Suppressor macrophage (primary cell): ENCODE results near the gene ALK.

Experiments
- DNase-seq, 4 experiments: peaks; one replicate each; pipeline ENCODE4 v3.0.0-alpha.2; 2020 to 2022

ALK gene

DNA sequence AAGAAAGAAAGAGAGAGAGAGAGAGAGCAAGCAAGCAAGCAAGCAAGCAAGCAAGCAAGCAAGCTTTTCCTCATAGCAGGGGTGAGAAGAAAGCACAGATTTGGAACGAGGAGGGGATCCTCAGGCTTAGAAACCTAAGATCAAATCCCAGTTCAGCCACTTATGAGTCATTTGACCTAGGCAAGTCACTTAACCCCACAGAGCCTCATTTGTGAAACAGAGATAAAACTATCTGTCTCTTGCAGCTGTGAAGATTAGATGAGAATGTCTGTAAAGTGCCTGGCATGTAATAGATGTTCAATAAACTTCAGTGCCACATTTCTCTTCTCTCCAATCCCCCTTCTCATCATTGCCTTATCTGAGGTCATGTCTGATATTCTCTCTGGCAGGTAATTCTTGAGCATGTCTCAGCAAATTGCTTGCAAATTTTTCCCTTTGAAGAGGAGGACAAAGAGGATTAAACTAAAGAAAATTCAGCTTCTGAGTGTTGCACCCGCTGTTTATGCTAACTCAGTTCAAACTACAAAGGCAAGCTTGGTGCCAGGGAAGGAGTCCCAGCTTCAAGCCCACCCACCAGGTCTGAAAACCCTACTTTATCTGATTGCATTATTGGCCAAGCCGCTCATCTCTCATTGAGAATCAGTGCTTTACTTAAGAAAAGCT, 20.3 kb downstream of the ALK start:
- no peak for DNase-seq

- DNase-seq = no peak
Measured at GRCh38 chr2:29898999-29899398, 22.4 kb downstream of the ALK start.

DNA sequence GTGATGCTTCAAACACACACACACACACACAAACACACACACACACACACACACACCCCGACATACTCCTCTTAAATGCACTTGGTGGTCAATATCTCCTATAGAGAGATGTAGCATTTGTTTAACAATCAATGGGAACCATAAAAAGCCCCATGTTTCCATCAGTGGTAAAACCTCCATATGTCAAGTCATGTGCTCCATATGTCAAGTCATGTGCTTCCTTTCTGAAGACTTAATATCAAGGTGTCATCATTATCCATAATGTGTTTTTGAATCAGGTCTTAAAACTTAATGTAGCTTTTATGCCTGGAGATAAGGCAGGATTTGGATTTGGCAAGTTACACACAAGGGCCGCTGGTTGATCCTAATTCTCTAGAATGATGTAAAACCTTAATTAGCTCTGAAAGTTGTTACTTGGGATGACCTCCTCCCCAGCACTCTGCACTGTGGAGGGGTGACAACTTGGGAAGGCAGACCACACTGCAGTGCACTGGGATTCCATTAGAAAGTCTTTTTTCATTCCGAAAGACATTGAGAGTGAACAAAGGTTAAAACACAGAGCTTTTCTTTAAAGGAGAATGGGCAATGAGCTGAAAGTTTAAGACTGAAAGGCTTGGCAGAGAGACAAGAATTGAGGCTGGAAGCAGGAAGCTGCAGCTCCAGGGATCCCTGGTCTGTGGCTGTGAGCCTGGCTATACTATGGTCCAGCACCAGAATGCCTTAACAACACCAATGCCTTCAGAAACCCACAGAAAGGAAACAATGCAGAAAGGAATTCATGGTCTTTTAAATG, 26.4 kb downstream of the ALK start:
- DNase-seq = no peak

DNA sequence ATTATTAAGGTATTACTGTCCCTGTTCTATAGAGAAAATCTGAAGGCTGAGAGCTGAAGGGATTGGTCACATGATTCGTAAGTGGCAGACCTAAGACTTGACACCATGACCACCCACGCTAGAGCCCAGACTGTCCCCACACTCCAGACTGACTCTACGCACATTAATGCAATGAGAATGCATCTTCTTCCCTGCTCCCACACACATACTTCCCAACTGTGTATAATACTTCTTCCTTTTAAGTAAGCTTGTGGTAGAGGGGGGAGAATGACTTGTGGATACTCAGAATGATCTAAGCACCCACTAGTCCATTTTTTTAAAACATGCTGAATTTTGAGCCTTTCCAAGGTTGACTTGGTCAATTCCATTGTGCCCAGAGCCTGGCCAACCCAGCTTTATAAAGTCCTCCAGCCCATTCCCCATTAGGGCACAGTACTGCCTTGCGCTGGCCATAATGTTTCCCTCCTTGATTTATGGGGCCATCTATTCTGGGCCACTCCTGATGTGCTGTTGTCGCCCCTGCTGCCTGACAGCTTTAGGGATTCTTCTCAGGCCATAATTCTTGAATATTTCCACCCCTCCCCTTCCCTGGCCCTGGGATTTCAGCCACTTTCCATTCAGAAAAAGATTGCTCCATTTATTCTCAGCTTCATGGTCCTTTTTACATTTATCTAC, 28.7 kb downstream of the ALK start:
- DNase-seq = no peak

DNA sequence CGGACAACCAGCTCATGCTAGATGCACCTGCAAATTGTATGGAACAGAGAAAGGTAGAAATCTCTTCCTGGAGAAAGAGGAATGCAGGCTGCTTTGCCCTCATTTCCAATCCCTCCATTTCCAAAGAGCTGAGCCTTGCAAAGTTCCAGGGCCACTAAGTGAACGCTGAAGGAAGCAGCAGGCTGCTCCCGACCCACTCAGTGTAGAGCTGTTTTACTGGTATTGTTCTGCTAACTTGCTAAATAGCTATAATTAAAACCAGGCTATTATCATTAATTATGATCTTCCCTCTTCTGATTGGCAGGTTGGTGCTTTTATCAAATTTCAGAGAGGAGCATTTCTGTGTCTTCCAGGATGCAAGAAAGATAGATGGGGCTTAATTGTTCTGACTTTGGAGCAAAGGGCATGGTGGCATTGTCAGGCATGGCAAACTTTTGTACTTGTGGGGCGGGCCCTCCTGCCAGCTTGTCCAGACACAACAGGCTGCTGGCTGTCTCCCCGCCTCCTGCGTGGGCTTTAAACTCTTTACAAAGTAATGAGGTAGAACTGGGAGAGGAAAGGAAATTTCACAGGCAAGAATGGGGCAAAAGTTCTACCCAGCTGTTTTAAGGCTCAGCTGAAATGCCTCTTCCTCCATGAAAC, 40.2 kb downstream of the ALK start:
- no peak for DNase-seq

- no peak for DNase-seq
Measured at GRCh38 chr2:29880084-29880483, 41.3 kb downstream of the ALK start.

DNA sequence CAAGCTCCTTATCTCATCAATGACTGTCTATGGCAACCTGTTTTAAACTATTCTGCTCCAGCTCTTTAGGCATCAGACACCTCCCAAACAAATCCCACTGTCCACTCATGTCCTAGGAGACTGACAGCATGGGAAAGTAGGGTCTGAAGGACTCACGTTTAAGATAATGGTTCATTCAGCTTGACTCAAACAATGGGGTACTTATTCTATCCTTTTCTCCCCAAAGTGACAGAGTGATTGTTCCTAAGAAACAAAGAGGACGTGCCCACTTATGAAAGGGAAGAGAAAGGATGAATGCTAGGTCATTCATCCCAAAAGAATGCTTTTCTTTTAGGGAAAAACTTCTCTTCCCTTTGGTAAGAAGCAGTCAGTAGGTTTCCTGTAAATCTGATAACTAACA, 41.9 kb downstream of the ALK start:
- DNase-seq = no peak

- DNase-seq = no peak
Measured at GRCh38 chr2:29878898-29879297, 42.5 kb downstream of the ALK start.

GRCh38 chr2:29876374-29876773, 45.0 kb downstream of the ALK start:
- no peak for DNase-seq

DNA sequence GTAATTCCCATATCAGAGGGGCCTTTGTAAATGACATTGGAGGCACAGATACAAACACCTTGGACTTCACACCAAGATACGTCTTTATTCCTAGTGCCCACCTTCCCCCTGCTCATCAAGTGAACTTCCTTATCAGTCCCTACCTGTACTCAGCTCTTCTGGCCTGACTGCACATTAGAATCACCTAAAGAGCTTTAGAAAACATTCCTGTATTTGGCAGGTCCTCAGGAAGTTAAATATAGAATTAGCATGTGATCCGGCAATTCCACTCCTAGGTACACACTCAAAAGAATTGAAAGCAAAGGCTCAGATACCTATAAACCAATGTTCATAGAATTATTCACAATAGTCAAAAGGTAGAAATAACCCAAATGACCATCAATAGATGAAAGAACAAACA, 46.6 kb downstream of the ALK start:
- DNase-seq = no peak

DNA sequence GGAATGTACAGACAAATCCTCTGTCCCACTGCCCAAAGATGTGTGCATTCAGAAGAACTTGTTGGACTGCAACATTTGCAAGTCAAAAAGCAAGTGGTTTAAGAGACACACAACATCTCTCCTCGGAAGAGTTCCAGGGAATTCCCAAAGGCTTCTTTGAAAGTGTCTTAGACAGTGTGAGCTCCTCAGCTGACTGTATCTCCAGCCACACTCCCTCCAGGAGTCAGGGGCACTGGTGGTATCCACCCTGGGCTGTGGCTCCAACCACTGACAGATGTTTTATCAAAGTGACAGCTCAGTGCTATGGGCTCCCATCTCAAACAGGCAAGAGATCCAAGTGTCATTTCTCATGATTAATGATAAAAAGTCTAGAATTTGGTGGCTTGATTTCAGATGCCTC, 48.5 kb downstream of the ALK start:
- no peak for DNase-seq

- peak; percentile 3 to 68 (median 34) for DNase-seq
Measured at GRCh38 chr2:29871541-29871940, 49.8 kb downstream of the ALK start.

GRCh38 chr2:29865512-29865911, 55.9 kb downstream of the ALK start:
- no peak for DNase-seq

- peak; percentile 15 to 56 (median 33) for DNase-seq
Measured at GRCh38 chr2:29864988-29865387, 56.4 kb downstream of the ALK start.

- DNase-seq = no peak
Measured at GRCh38 chr2:29855924-29856639, 65.3 kb downstream of the ALK start.

GRCh38 chr2:29850794-29851193, 70.6 kb downstream of the ALK start:
- DNase-seq = no peak

- no peak for DNase-seq
Measured at GRCh38 chr2:29848566-29849310, 72.6 kb downstream of the ALK start.

DNA sequence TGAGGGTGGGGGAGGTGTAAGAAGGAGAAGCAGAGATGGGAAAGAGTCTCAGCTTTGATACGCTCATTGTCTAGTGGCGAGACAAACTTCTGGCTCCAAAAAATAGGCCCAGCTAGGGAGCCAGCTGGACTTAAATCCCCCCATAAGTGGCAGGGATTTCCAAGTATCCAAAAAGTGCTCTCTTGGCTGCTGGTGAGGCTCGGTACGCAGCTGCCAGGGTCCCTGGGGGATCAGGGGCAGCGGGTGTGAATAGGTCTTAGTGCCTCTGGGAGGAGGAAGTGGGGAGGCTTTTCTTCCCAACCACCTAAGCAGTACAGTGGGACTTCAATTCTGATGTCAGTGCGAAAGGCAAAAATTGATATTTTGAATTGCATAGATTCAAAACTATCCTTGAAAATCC, 73.5 kb downstream of the ALK start:
- no peak for DNase-seq

DNA sequence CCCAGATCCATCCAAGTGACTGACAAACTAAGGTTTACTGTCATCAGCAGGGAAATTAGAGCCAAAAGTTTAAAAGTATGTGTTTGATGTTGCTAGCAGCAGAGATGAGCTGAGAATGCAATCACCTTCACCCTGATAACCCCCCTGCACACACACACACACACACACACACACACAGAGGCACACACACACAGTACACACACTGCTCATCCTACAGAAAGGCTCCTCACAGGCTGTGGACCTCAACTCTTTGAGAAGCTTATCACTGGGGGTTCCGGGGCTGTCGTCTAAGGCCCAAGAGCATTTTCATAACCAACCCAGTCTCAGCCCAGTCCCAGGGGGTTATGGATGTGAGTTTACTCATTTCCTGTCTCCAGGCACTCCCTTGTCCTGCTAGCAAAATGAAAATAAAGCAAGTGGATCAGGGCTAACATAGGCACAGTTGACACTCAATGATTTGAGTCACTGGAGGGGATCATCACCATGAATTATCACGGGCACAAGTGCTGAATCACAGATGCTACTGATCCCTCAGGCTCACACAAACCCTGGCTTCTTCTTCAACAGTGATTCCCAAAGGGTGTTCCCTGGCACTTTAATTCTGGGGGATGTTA, 76.6 kb downstream of the ALK start:
- no peak for DNase-seq

- DNase-seq = peak; percentile 44 to 62 (median 49)
Measured at GRCh38 chr2:29841386-29842004, 79.9 kb downstream of the ALK start.

DNA sequence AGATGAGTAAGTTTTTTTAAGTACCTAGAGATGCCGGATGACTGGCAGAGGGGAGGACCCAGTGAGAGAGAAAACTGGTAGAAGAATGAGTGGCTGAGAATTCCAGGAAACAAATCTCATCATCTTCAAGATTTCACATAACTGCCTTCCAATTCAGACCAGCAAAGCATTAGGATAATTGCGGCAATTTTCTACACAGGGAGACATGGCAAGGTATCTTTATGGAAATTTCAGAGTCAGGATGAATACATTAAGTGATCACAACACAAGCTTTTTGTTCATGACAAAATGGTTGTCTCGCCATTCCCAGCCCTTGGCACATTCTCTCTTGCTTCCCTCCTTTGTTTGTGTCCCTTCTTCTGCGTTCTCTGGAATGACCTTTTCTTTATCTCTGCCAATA, 82.1 kb downstream of the ALK start:
- DNase-seq = no peak
